OCI-LY7 (cell line): Measurements from ENCODE around the gene C1orf87.

ENCODE experiments used
- EZH2phosphoT487 ChIP-seq: fragments of 200-600 bp; sonication (generic); IDR thresholded peaks from 2 replicates; pipeline ENCODE4 v1.6.1; 2018; ENCODE audit warnings: low read depth, borderline replicate concordance, mild to moderate bottlenecking, mixed run types, antibody characterized with exemption, low read length, moderate library complexity, mixed read lengths
- TF ChIP-seq, protein P1 (sequence below): fragments of 200-600 bp; sonication (generic); conservative IDR thresholded peaks from 2 replicates; pipeline ENCODE4 v1.5.1; 2014; ENCODE audit warnings: mild to moderate bottlenecking, antibody characterized with exemption, low read length, moderate library complexity, mixed read lengths

DNA sequence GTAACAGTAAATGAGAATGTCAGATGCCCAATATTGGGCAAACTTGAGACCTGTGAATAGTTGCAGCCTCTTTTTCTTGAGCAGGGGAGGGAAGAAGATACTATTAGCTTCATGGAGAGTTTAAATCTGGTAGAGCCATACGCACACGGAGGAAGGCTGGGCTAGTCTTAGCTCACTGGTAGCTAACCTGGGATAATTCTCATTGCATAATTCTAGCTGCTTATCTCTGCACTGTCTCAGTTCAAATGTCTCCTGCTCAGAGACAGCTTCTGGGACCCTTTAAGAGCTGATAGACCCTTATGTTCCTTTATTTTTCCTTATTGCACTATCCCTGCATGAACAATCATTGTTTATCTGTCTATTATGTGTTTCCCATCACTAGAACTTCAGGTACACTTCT is 8.4 kb downstream of the C1orf87 start:
- TF ChIP-seq, protein P1, sequence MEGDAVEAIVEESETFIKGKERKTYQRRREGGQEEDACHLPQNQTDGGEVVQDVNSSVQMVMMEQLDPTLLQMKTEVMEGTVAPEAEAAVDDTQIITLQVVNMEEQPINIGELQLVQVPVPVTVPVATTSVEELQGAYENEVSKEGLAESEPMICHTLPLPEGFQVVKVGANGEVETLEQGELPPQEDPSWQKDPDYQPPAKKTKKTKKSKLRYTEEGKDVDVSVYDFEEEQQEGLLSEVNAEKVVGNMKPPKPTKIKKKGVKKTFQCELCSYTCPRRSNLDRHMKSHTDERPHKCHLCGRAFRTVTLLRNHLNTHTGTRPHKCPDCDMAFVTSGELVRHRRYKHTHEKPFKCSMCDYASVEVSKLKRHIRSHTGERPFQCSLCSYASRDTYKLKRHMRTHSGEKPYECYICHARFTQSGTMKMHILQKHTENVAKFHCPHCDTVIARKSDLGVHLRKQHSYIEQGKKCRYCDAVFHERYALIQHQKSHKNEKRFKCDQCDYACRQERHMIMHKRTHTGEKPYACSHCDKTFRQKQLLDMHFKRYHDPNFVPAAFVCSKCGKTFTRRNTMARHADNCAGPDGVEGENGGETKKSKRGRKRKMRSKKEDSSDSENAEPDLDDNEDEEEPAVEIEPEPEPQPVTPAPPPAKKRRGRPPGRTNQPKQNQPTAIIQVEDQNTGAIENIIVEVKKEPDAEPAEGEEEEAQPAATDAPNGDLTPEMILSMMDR, result no peak
- TF ChIP-seq EZH2phosphoT487, result no peak
